Mucosa of descending colon (tissue), 3 donors: Measurements from ENCODE around the gene STAC3. TPM values are rescaled to one million over a fixed set of nuclear protein-coding genes. Genes with fewer than 3 reads are reported as not detected.

Experiments
- ATAC-seq: fragments of 200-7000 bp; cut with Tn5 transposase; one replicate; pipeline ENCODE4 v1.9.1; 2020; ENCODE audit warnings: mild to moderate bottlenecking, moderate library complexity
- DNase-seq, 3 donors: peaks; one replicate each; pipeline ENCODE4 v3.0.0-alpha.2; 2020
- H3K36me3 ChIP-seq: fragments of 200-600 bp; one replicate; pipeline ENCODE4 v1.8.0; 2021; ENCODE audit warnings: low read depth, mild to moderate bottlenecking
- H3K4me1 ChIP-seq: fragments of 200-600 bp; one replicate; pipeline ENCODE4 v1.8.0; 2021; ENCODE audit warnings: low read depth, mild to moderate bottlenecking
- H3K4me3 ChIP-seq: fragments of 200-600 bp; one replicate; pipeline ENCODE4 v1.8.0; 2021; ENCODE audit warnings: mild to moderate bottlenecking
- H3K9me3 ChIP-seq: fragments of 200-600 bp; one replicate; pipeline ENCODE4 v1.8.0; 2021; ENCODE audit warnings: mild to moderate bottlenecking
- CTCF ChIP-seq: fragments of 200-600 bp; IDR thresholded peaks from one replicate; pipeline ENCODE4 v1.8.0; 2022; ENCODE audit warnings: antibody characterized with exemption, mild to moderate bottlenecking
- intact Hi-C, 2 donors: fragments of 100-400 bp; cut with DNase I in 1 of 2; cut with micrococcal nuclease in 1 of 2; formaldehyde crosslinking; loops; one replicate each; pipeline versions ENCODE4 v1.11.0 to v1.11.1; 2022; cut with DNase I, micrococcal nuclease
- total RNA-seq, 3 donors: library from RNA; stranded (reverse); fragmentation: NEBNext Ultra II Directional in 2 of 3; extraction: Animal tissue kit (Norgen Biotek cat#: 25700) in 2 of 3; gene quantifications; one replicate each; pipeline versions ENCODE4 v1.2.1 to v1.2.4, GENCODE V29; 2021 to 2023
- donor health status: DM: no; HTN: no; CAD: no; lungs with moderate emphysema.
- donor health status: DM: no; HTN: no; CAD: no.
- donor health status: DM: no; HTN: yes; CAD: no.

Gene STAC3
- total RNA-seq, 3 donors from 2014 or later, result 2.4 to 4.3 (median 3.3) TPM

- intact Hi-C loops, result no loop called here
- H3K9me3 ChIP-seq, result no peaks in the 10 kb centered on the region
- peak; percentile 81 for ATAC-seq
- no peak for TF ChIP-seq CTCF
- peak within 1 kb of the TSS; percentile 44 for H3K4me3 ChIP-seq
- DNase-seq, result peak; percentile 92 to 95 (median 94)
- no peaks in the 10 kb centered on the region for H3K36me3 ChIP-seq
- peaks cover 24% of the 10 kb centered on the region for H3K4me1 ChIP-seq
Observed at GRCh38 chr12:57229634-57230380, 21.2 kb downstream of the STAC3 start, which contains the start of gene SHMT2. Gene SHMT2 (plus strand): TSS chr12:57229711. CDS start chr12:57229779, 68 bp downstream.

GRCh38 chr12:57229046-57229633, 21.8 kb downstream of the STAC3 start:
- H3K9me3 ChIP-seq, result no peaks in the 10 kb centered on the region
- H3K4me3 ChIP-seq, result peak overlapping the region; percentile 44
- intact Hi-C loops, result no loop called here
- peaks cover 24% of the 10 kb centered on the region for H3K4me1 ChIP-seq
- ATAC-seq, result no peak
- TF ChIP-seq CTCF, result no peak
- DNase-seq, result no peak
- no peaks in the 10 kb centered on the region for H3K36me3 ChIP-seq

- no peak for TF ChIP-seq CTCF
- ATAC-seq (peak; percentile 40), DNase-seq (no peak)
- H3K9me3 ChIP-seq, result no peaks in the 10 kb centered on the region
- intact Hi-C loops, result no loop called here
- H3K4me1 ChIP-seq, result peaks cover 24% of the 10 kb centered on the region
- no peaks in the 10 kb centered on the region for H3K36me3 ChIP-seq
- no peak overlapping the region for H3K4me3 ChIP-seq
Observed at GRCh38 chr12:57227315-57228115, 23.5 kb downstream of the STAC3 start.

GRCh38 chr12:57226588-57227314, 24.2 kb downstream of the STAC3 start:
- DNase-seq (no peak), ATAC-seq (no peak)
- H3K4me3 ChIP-seq, result no peak overlapping the region
- intact Hi-C loops, result no loop called here
- H3K36me3 ChIP-seq, result no peaks in the 10 kb centered on the region
- no peaks in the 10 kb centered on the region for H3K9me3 ChIP-seq
- peaks cover 24% of the 10 kb centered on the region for H3K4me1 ChIP-seq
- no peak for TF ChIP-seq CTCF

GRCh38 chr12:57225680-57226210, 25.2 kb downstream of the STAC3 start:
- H3K4me1 ChIP-seq, result peaks cover 23% of the 10 kb centered on the region
- DNase-seq, result no peak

More at GRCh38 chr12:57225680-57226210, 25.2 kb downstream of the STAC3 start:
- intact Hi-C loops, result no loop called here
- no peak for ATAC-seq
- TF ChIP-seq CTCF, result no peak
- Histone ChIP-seq H3K4me3 (no peak overlapping the region), H3K36me3 (no peaks in the 10 kb centered on the region), H3K9me3 (no peaks in the 10 kb centered on the region)
